Panc1 (cell line): ENCODE data around the gene SLC3A2. TPM values are rescaled to one million over a fixed set of nuclear protein-coding genes. Genes with fewer than 3 reads are reported as not detected.

ENCODE experiments used
- ATAC-seq: fragments of 200-7000 bp; cut with Tn5 transposase; 2 replicates; pipeline ENCODE4 v1.9.1; 2020; ENCODE audit warnings: mild to moderate bottlenecking, moderate library complexity
- Bru-seq: library from RNA; stranded (reverse); fragments of 400-500 nt; gene quantifications from one replicate; lab custom pipeline; 2021; lab: Mats Ljungman, UMichigan
- BruChase-seq, 2 experiments: library from RNA; stranded (reverse); fragments of 400-500 nt; gene quantifications; one replicate each; lab custom pipeline; 2021; lab: Mats Ljungman, UMichigan
- BruUV-seq: library from RNA; stranded (reverse); fragments of 400-500 nt; replicated peaks from 2 replicates; lab custom pipeline; 2021; lab: Mats Ljungman, UMichigan
- CTCF ChIA-PET: fragments of 300-600 bp; sonication (Branson Sonifier 250); formaldehyde crosslinking; loops from one replicate; lab custom pipeline; 2022; ENCODE audit warnings: antibody characterized with exemption; lab: Charles Lee
- POLR2A ChIA-PET: fragments of 300-600 bp; sonication (Branson Sonifier 250); formaldehyde crosslinking; loops from one replicate; lab custom pipeline; 2022; ENCODE audit warnings: antibody characterized with exemption; lab: Charles Lee
- DNase-seq: peaks from one replicate; pipeline ENCODE4 v3.0.0-alpha.2; 2010; ENCODE audit warnings: low read depth, low spot score
- H3K27ac ChIP-seq: 2 replicates; pipeline ENCODE4 v1.5.1; 2011; ENCODE audit warnings: mild to moderate bottlenecking, low read length, inconsistent platforms
- H3K27me3 ChIP-seq: fragments of 200-500 bp; sonication (Bioruptor generic); 2 replicates; pipeline ENCODE4 v1.6.0; 2014; ENCODE audit warnings: low read length, inconsistent platforms; ENCODE audit not compliant: control insufficient read depth, insufficient read depth
- H3K36me3 ChIP-seq: fragments of 200-500 bp; sonication (Bioruptor generic); 2 replicates; pipeline ENCODE4 v1.5.1; 2014; ENCODE audit warnings: inconsistent platforms, mild to moderate bottlenecking, low read length, moderate library complexity; ENCODE audit not compliant: control insufficient read depth, insufficient read depth
- H3K4me1 ChIP-seq: 2 replicates; pipeline ENCODE4 v1.5.1; 2011; ENCODE audit warnings: inconsistent platforms, mild to moderate bottlenecking, low read length, moderate library complexity; ENCODE audit not compliant: control insufficient read depth, insufficient read depth
- H3K4me3 ChIP-seq, 2 experiments: 2 replicates each; pipeline ENCODE4 v1.5.1; 2011 to 2012; ENCODE audit warnings: low read depth in 2 of 2, low read length in 2 of 2, mild to moderate bottlenecking in 2 of 2, inconsistent platforms in 1 of 2, moderate library complexity in 1 of 2
- H3K9me3 ChIP-seq: fragments of 200-500 bp; sonication (Bioruptor generic); 2 replicates; pipeline ENCODE4 v1.5.1; 2014; ENCODE audit warnings: low read depth, mild to moderate bottlenecking, inconsistent platforms, low read length, moderate library complexity; ENCODE audit not compliant: control insufficient read depth, insufficient read depth
- POLR2AphosphoS5 ChIP-seq: IDR thresholded peaks from 2 replicates; pipeline ENCODE4 v1.6.1; 2012; ENCODE audit warnings: mild to moderate bottlenecking, low read depth, low read length, moderate library complexity
- SIN3A ChIP-seq: IDR thresholded peaks from 2 replicates; pipeline ENCODE4 v1.6.1; 2012; ENCODE audit warnings: low read depth, mild to moderate bottlenecking, low read length, moderate library complexity, borderline replicate concordance; ENCODE audit not compliant: insufficient read depth
- TCF7L2 ChIP-seq: IDR thresholded peaks from 2 replicates; pipeline ENCODE4 v1.6.1; 2011; ENCODE audit warnings: mild to moderate bottlenecking, low read depth, low read length, inconsistent platforms
- in situ Hi-C: cut with HindIII; loops from 2 replicates; pipeline ENCODE4 v1.10.0; 2016; ENCODE audit warnings: low sequenced_read_pairs, low pct_unique_long_range_greater_than_20kb
- intact Hi-C: fragments of 100-400 bp; cut with micrococcal nuclease; formaldehyde crosslinking; loops from one replicate; pipeline ENCODE4 v1.10.0; 2022; ENCODE audit not compliant: unreplicated experiment
- long read RNA-seq: library from polyadenylated mRNA; unstranded; transcript quantifications from one replicate; pipeline ENCODE4 v2.0.0, GENCODE V29; 2021; ENCODE audit not compliant: unreplicated experiment
- polyA plus RNA-seq: library from polyadenylated mRNA; unstranded; fragments of >200 nt; gene quantifications from one replicate; pipeline ENCODE4 v1.2.1, GENCODE V29; 2012; ENCODE audit warnings: missing spikeins; ENCODE audit not compliant: insufficient read length
- total RNA-seq: library from RNA; stranded (reverse); gene quantifications from one replicate; pipeline ENCODE4 v1.2.1, GENCODE V29; 2021; ENCODE audit not compliant: unreplicated experiment
- TF ChIP-seq, protein P1 (sequence below), 2 experiments: IDR thresholded peaks; 2 replicates each; pipeline ENCODE4 v1.6.1; 2011 to 2012; ENCODE audit warnings: low read depth in 2 of 2, control low read depth in 1 of 2, low read length in 1 of 2, mild to moderate bottlenecking in 1 of 2, moderate library complexity in 1 of 2; ENCODE audit not compliant: insufficient read depth in 1 of 2
- TF ChIP-seq, protein P2 (sequence below): fragments of 450-650 bp; IDR thresholded peaks from 2 replicates; pipeline ENCODE4 v1.5.1; 2017; ENCODE audit warnings: mild to moderate bottlenecking

The SLC3A2 gene
- total RNA-seq: 184 TPM
- polyA plus RNA-seq: 426 TPM
- percentile 89 among the genes with signal in this experiment for Bru-seq, nascent RNA
- BruChase-seq, experiment 1, labeled RNA remaining after a 2-hour chase: percentile 92 among the genes with signal in this experiment
- BruChase-seq, experiment 2, labeled RNA remaining after a 6-hour chase: percentile 86 among the genes with signal in this experiment
- long read RNA-seq, transcript SLC3A2-204 (12 exons, 2,222 nt): minor isoform, 18 of 296 reads
- long read RNA-seq, transcript SLC3A2-201 (9 exons, 1,904 nt): major isoform, 155 of 296 reads
- long read RNA-seq, transcript SLC3A2-202 (10 exons, 1,993 nt): minor isoform, 12 of 296 reads
- long read RNA-seq, transcript SLC3A2-206 (11 exons, 2,084 nt): minor isoform, 41 of 296 reads
- long read RNA-seq, partial matches to known transcripts: 24 of 296 reads
- long read RNA-seq, other reads (novel, unspliced or antisense): 35 of 296 reads

DNA sequence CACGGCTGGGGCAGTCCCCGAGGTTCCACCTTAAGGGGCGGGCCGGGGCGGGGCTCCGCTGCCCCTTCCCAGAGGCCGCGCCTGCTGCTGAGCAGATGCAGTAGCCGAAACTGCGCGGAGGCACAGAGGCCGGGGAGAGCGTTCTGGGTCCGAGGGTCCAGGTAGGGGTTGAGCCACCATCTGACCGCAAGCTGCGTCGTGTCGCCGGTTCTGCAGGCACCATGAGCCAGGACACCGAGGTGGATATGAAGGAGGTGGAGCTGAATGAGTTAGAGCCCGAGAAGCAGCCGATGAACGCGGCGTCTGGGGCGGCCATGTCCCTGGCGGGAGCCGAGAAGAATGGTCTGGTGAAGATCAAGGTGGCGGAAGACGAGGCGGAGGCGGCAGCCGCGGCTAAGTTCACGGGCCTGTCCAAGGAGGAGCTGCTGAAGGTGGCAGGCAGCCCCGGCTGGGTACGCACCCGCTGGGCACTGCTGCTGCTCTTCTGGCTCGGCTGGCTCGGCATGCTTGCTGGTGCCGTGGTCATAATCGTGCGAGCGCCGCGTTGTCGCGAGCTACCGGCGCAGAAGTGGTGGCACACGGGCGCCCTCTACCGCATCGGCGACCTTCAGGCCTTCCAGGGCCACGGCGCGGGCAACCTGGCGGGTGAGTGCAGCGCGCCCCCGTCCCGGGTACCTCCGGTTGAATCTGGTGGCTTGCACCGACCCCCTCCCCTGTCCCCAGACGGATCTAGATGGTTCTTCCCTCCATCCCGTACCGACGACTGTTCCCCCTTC lies at the start of gene SLC3A2:
Gene SLC3A2, plus strand, starts transcription at position 94 of the 776 bp plus-strand sequence. Its CDS starts 128 bp downstream, at position 222.
- H3K4me3 ChIP-seq: peak within 1 kb of the TSS; percentile 76 to 86
- TF ChIP-seq, protein P1, sequence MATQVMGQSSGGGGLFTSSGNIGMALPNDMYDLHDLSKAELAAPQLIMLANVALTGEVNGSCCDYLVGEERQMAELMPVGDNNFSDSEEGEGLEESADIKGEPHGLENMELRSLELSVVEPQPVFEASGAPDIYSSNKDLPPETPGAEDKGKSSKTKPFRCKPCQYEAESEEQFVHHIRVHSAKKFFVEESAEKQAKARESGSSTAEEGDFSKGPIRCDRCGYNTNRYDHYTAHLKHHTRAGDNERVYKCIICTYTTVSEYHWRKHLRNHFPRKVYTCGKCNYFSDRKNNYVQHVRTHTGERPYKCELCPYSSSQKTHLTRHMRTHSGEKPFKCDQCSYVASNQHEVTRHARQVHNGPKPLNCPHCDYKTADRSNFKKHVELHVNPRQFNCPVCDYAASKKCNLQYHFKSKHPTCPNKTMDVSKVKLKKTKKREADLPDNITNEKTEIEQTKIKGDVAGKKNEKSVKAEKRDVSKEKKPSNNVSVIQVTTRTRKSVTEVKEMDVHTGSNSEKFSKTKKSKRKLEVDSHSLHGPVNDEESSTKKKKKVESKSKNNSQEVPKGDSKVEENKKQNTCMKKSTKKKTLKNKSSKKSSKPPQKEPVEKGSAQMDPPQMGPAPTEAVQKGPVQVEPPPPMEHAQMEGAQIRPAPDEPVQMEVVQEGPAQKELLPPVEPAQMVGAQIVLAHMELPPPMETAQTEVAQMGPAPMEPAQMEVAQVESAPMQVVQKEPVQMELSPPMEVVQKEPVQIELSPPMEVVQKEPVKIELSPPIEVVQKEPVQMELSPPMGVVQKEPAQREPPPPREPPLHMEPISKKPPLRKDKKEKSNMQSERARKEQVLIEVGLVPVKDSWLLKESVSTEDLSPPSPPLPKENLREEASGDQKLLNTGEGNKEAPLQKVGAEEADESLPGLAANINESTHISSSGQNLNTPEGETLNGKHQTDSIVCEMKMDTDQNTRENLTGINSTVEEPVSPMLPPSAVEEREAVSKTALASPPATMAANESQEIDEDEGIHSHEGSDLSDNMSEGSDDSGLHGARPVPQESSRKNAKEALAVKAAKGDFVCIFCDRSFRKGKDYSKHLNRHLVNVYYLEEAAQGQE (IDR thresholded peaks at IDR 0.05; ENCODE audit: insufficient read depth in 1 of 2, low read depth in 2 of 2, low read length in 1 of 2): 0 out of 4 replicates have a peak, but pooled peaks of 1 of the 2 experiments have one; percentile 41
- TF ChIP-seq POLR2AphosphoS5 (peak; percentile 97), TCF7L2 (peak; percentile 87), SIN3A (peak; percentile 84; the same call in 1 of the 2 replicates)
- TF ChIP-seq, protein P2, sequence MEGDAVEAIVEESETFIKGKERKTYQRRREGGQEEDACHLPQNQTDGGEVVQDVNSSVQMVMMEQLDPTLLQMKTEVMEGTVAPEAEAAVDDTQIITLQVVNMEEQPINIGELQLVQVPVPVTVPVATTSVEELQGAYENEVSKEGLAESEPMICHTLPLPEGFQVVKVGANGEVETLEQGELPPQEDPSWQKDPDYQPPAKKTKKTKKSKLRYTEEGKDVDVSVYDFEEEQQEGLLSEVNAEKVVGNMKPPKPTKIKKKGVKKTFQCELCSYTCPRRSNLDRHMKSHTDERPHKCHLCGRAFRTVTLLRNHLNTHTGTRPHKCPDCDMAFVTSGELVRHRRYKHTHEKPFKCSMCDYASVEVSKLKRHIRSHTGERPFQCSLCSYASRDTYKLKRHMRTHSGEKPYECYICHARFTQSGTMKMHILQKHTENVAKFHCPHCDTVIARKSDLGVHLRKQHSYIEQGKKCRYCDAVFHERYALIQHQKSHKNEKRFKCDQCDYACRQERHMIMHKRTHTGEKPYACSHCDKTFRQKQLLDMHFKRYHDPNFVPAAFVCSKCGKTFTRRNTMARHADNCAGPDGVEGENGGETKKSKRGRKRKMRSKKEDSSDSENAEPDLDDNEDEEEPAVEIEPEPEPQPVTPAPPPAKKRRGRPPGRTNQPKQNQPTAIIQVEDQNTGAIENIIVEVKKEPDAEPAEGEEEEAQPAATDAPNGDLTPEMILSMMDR: peak; percentile 92
- ChIA-PET CTCF (interaction anchor here (0.6 to 0.9 kb wide), 3 partner anchors 30 to 264 kb away, joined by 3 to 6 read pairs (median 4); no protein-coding TSS in a partner anchor), POLR2A (interaction anchor here (0.5 to 2.0 kb wide), 5 partner anchors 25 to 366 kb away, joined by 3 to 8 read pairs (median 3); no protein-coding TSS in a partner anchor)
- TSS peak; percentile 95 for BruUV-seq
- H3K4me1 ChIP-seq: peaks cover 36% of the 10 kb centered on the region
- in situ Hi-C loops (no loop called here), intact Hi-C loops (no loop called here)
- H3K27ac ChIP-seq: peak within 1 kb of the TSS; percentile 99
- peaks cover 32% of the 10 kb centered on the region for H3K36me3 ChIP-seq
- no peaks in the 10 kb centered on the region for H3K9me3 ChIP-seq
- ATAC-seq: peak; percentile 94
- peak; percentile 54 for DNase-seq
- no peaks in the 10 kb centered on the region for H3K27me3 ChIP-seq

DNA sequence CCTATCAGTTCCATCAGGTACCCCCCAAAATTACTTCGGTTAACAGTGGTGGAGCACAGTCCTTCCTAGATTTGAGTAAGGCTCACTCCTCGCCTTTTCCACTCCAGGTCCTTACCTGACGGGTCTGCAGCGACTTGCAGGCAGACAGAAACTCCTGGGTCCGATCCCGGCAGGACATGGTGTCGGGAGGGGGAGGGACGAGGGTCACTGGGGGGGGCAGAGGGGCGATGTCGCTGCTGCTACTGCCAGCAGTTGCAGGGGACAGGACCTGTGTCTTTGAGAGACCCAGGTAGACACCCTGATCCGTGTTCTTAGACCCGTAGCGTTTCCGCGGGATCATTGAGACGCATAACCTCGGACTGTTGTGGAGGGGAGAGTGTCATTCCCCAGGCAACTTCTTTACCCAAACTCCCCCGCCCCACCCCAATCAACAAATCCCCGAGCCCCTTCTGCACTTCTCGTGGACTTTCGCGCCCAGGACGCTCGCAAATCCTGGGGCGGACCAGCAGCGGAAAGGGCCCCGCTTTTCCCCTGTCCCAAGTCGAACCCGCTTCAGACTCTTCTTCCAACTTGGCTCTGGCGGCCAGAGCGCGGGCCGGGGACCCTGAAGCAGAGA lies 49.7 kb upstream of the SLC3A2 start:
- Histone ChIP-seq H3K4me1 (peaks cover 18% of the 10 kb centered on the region), H3K4me3 (peak overlapping the region; percentile 89 to 95), H3K27me3 (no peaks in the 10 kb centered on the region), H3K36me3 (peaks cover 6% of the 10 kb centered on the region), H3K27ac (peak overlapping the region; percentile 91; the same call in 1 of the 2 replicates), H3K9me3 (no peaks in the 10 kb centered on the region)
- BruUV-seq: no TSS peak
- in situ Hi-C loops (no loop called here), intact Hi-C loops (no loop called here)
- ChIA-PET CTCF (no interaction called here), POLR2A (interaction anchor here (0.6 to 2.1 kb wide), 3 partner anchors 8 to 43 kb away, joined by 3 to 9 read pairs (median 8); no protein-coding TSS in a partner anchor)
- DNase-seq: no peak
- TF ChIP-seq, protein P2: no peak
- TF ChIP-seq SIN3A: 0 out of 2 replicates have a peak, but pooled peaks have one; percentile 53
- no peak for ATAC-seq
